D721Med (cell line): ENCODE measurements around the gene ZNF732.

ENCODE experiments used
- DNase-seq: peaks from one replicate; pipeline ENCODE4 v3.0.0; 2011; ENCODE audit warnings: low spot score; ENCODE audit not compliant: insufficient read length
- FAIRE-seq: peaks from 2 replicates; lab custom pipeline; 2011; peaks lifted over from hg19 to GRCh38; lab: Jason Lieb, UNC
- CTCF ChIP-seq: IDR thresholded peaks from 2 replicates; pipeline ENCODE4 v1.5.1; 2012; ENCODE audit warnings: mild to moderate bottlenecking, control low read depth; ENCODE audit not compliant: insufficient read depth; ENCODE audit errors: missing control alignments

ZNF732 gene

GRCh38 chr4:304969-305680 is at the start of gene ZNF732:
Gene ZNF732, minus strand, starts transcription at chr4:305474. Its CDS starts 164 bp downstream, at chr4:305310.
- FAIRE-seq (peak; percentile 90), DNase-seq (peak; percentile 70)
- no peak for TF ChIP-seq CTCF

GRCh38 chr4:340011-340410 is 34.7 kb upstream of the ZNF732 start:
- FAIRE-seq (no peak), DNase-seq (no peak)
- TF ChIP-seq CTCF: no peak

- DNase-seq: no peak
- TF ChIP-seq CTCF: no peak
- FAIRE-seq: no peak
Observed at GRCh38 chr4:338759-339097, 33.5 kb upstream of the ZNF732 start.

GRCh38 chr4:337932-338758 is 32.9 kb upstream of the ZNF732 start:
- no peak for TF ChIP-seq CTCF
- DNase-seq (no peak), FAIRE-seq (no peak)

GRCh38 chr4:337143-337931 is 32.1 kb upstream of the ZNF732 start, which contains the start of gene ZNF141:
Gene ZNF141, plus strand, starts transcription at chr4:337814. Its CDS starts 170 bp downstream, at chr4:337984.
- DNase-seq (peak; percentile 87), FAIRE-seq (peak; percentile 77)
- no peak for TF ChIP-seq CTCF

GRCh38 chr4:336893-337142 is 31.5 kb upstream of the ZNF732 start:
- no peak for FAIRE-seq
- DNase-seq: no peak
- TF ChIP-seq CTCF: no peak
